Uterus (tissue), 2 donors: ENCODE measurements around the gene TRAF2.

Experiments used
- CTCF ChIP-seq, 4 experiments: fragments of 200-600 bp in 2 of 4; fragments of 450-650 bp in 2 of 4; sonication (generic) in 2 of 4; IDR thresholded peaks; one replicate each; pipeline ENCODE4 v1.5.1; 2016 to 2019; ENCODE audit warnings: antibody characterized with exemption in 4 of 4, mild to moderate bottlenecking in 2 of 4, moderate library complexity in 1 of 4
- POLR2A ChIP-seq, 2 donors: fragments of 450-650 bp; IDR thresholded peaks; one replicate each; pipeline ENCODE4 v1.6.1; 2016; ENCODE audit warnings: antibody characterized with exemption in 2 of 2, mild to moderate bottlenecking in 1 of 2, moderate library complexity in 1 of 2

- TF ChIP-seq CTCF (IDR thresholded peaks at IDR 0.05) (no peak), POLR2A (IDR thresholded peaks at IDR 0.05) (no peak)
Observed at GRCh38 chr9:136837146-136837855, 49.0 kb upstream of the TRAF2 start.
